Measurements from ENCODE around the gene SEMA5B.

- TF ChIP-seq YY1 (IDR thresholded peaks at IDR 0.05; ENCODE audit: insufficient read depth, insufficient read length) (no peak), SUZ12 (IDR thresholded peaks at IDR 0.05; ENCODE audit: extremely low read depth, insufficient read depth, insufficient read length) (no peak), ZNF274 (IDR thresholded peaks at IDR 0.05; ENCODE audit: low read depth, low read length) (no peak)
These were observed 39.7 kb downstream of the SEMA5B start for GRCh38 chr3:122987736-122988319.

All from NT2/D1 (cell line).